Kidney epithelial cell (primary cell): Measurements from ENCODE around the gene TRPM4. TPM values are rescaled to one million over a fixed set of nuclear protein-coding genes. Genes with fewer than 3 reads are reported as not detected.

Experiments used
- DNase-seq: peaks from one replicate; pipeline ENCODE4 v3.0.0-alpha.2; 2010; ENCODE audit warnings: low read depth
- H3K27me3 ChIP-seq: 2 replicates; pipeline ENCODE4 v1.6.0; 2011; ENCODE audit warnings: low read length; ENCODE audit not compliant: control insufficient read depth, insufficient read depth
- H3K36me3 ChIP-seq: 2 replicates; pipeline ENCODE4 v1.5.1; 2011; ENCODE audit warnings: low read length; ENCODE audit not compliant: control insufficient read depth, insufficient read depth
- H3K4me3 ChIP-seq: 2 replicates; pipeline ENCODE4 v1.5.1; 2011; ENCODE audit warnings: low read depth, mild to moderate bottlenecking, control low read depth, low read length
- CTCF ChIP-seq: IDR thresholded peaks from 2 replicates; pipeline ENCODE4 v1.5.1; 2011; ENCODE audit warnings: mild to moderate bottlenecking, moderate library complexity, low read length, control low read depth, inconsistent platforms; ENCODE audit not compliant: insufficient read depth, poor library complexity, severe bottlenecking
- total RNA-seq: library from RNA; depleted of rRNA; stranded (reverse); fragments of >200 nt; gene quantifications from 2 replicates; pipeline ENCODE4 v1.2.3, GENCODE V29; 2015

TRPM4 gene
- total RNA-seq, 1 donor from 2014 or later = 13.5 TPM

- Histone ChIP-seq H3K36me3 (no peaks in the 10 kb centered on the region), H3K27me3 (peaks cover 8% of the 10 kb centered on the region), H3K4me3 (peak overlapping the region; percentile 28)
- DNase-seq = peak; percentile 71
- TF ChIP-seq CTCF = no peak
Observed at GRCh38 chr19:49127674-49128544, 29.7 kb upstream of the TRPM4 start.

- TF ChIP-seq CTCF = no peak
- H3K4me3 ChIP-seq = peak overlapping the region; percentile 28
- peaks cover 13% of the 10 kb centered on the region for H3K27me3 ChIP-seq
- DNase-seq = no peak
- no peaks in the 10 kb centered on the region for H3K36me3 ChIP-seq
Observed at GRCh38 chr19:49128545-49129237, 28.9 kb upstream of the TRPM4 start.

- DNase-seq = no peak
- TF ChIP-seq CTCF = no peak
- peaks cover 16% of the 10 kb centered on the region for H3K27me3 ChIP-seq
- no peak overlapping the region for H3K4me3 ChIP-seq
- H3K36me3 ChIP-seq = no peaks in the 10 kb centered on the region
Observed at GRCh38 chr19:49129238-49129583, 28.4 kb upstream of the TRPM4 start.

- TF ChIP-seq CTCF = no peak
- DNase-seq = no peak
- peaks cover 16% of the 10 kb centered on the region for H3K27me3 ChIP-seq
- H3K4me3 ChIP-seq = no peak overlapping the region
- no peaks in the 10 kb centered on the region for H3K36me3 ChIP-seq
Observed at GRCh38 chr19:49130325-49130724, 27.3 kb upstream of the TRPM4 start.

GRCh38 chr19:49132974-49133609, 24.5 kb upstream of the TRPM4 start:
- TF ChIP-seq CTCF = no peak
- no peak for DNase-seq
- Histone ChIP-seq H3K27me3 (peaks cover 13% of the 10 kb centered on the region), H3K4me3 (peak overlapping the region; percentile 13), H3K36me3 (no peaks in the 10 kb centered on the region)
